ENCODE measurements around the gene SMIM24.
A peak's percentile ranks its signal among the peaks of the same experiment; 100 is the strongest.
"Not testable (repeated sequence)": the region's sequence is repeated elsewhere in the genome, so short reads cannot be mapped to it uniquely, and the experiment has no call there.

The SMIM24 gene

GRCh38 chr19:3513229-3514140 lies 33.2 kb upstream of the SMIM24 start:
- DNase-seq = no peak

GRCh38 chr19:3512562-3513228 lies 32.4 kb upstream of the SMIM24 start:
- no peak for DNase-seq

GRCh38 chr19:3511506-3512251 lies 31.4 kb upstream of the SMIM24 start:
- DNase-seq = no peak

- DNase-seq = no peak
These were observed 30.4 kb upstream of the SMIM24 start for GRCh38 chr19:3510727-3511126.

GRCh38 chr19:3509566-3509989 lies 29.3 kb upstream of the SMIM24 start:
- DNase-seq = no peak

- no peak for DNase-seq
These were observed 28.6 kb upstream of the SMIM24 start for GRCh38 chr19:3508771-3509535.

GRCh38 chr19:3508121-3508661 lies 27.9 kb upstream of the SMIM24 start:
- not testable (repeated sequence) for DNase-seq

GRCh38 chr19:3507371-3508120 lies 27.2 kb upstream of the SMIM24 start:
- DNase-seq = peak; percentile 60

GRCh38 chr19:3506384-3507340 lies 26.3 kb upstream of the SMIM24 start:
- peak; percentile 47 for DNase-seq

GRCh38 chr19:3505598-3506383 lies 25.5 kb upstream of the SMIM24 start, which contains the start of gene FZR1:
TSS of gene FZR1 (plus strand) at chr19:3506311. CDS start at chr19:3522990, 16,679 bp downstream.
- DNase-seq = peak; percentile 100

GRCh38 chr19:3504735-3505134 lies 24.4 kb upstream of the SMIM24 start:
- no peak for DNase-seq

GRCh38 chr19:3503036-3503572 lies 22.8 kb upstream of the SMIM24 start:
- DNase-seq = no peak

- DNase-seq = no peak
These were observed 21.5 kb upstream of the SMIM24 start for GRCh38 chr19:3501780-3502179.

GRCh38 chr19:3500429-3501101 lies 20.2 kb upstream of the SMIM24 start, which contains the start of gene DOHH:
TSS of gene DOHH (minus strand) at chr19:3500674. CDS start at chr19:3496814, 3,860 bp downstream.
- DNase-seq = peak; percentile 98

- DNase-seq = no peak
These were observed 19.6 kb upstream of the SMIM24 start for GRCh38 chr19:3499738-3500428.

GRCh38 chr19:3497757-3498520 lies 17.6 kb upstream of the SMIM24 start:
- no peak for DNase-seq

Data from NCI-H69 (cell line).